Measurements from ENCODE around the gene ANO2.

The ANO2 gene

GRCh38 chr12:5803532-5803931 lies 141.5 kb downstream of the ANO2 start:
- no peak overlapping the region for H3K4me3 ChIP-seq (ENCODE audit: insufficient read depth in 1 of 2, low read depth in 1 of 2, low read length in 2 of 2)
- 71% methylated on average over 7 of the region's 7 CpGs for WGBS

GRCh38 chr12:5798242-5799015 lies 146.6 kb downstream of the ANO2 start:
- Histone ChIP-seq H2BK5ac (ENCODE audit: low read depth, low read length, poor library complexity, severe bottlenecking) (no peak overlapping the region), H2BK12ac (ENCODE audit: low read length in 2 of 2) (no peak overlapping the region), H4K91ac (ENCODE audit: low read length) (no peak overlapping the region), H3K9me3 (ENCODE audit: control insufficient read depth, low read length) (no peaks in the 10 kb centered on the region), H3K27me3 (ENCODE audit: control insufficient read depth in 1 of 2, insufficient read depth in 1 of 2, low read length in 2 of 2) (peaks cover 34 to 47% of the 10 kb centered on the region in 2 experiments), H3K9ac (ENCODE audit: low read length) (no peak overlapping the region), H2AFZ (ENCODE audit: low read depth, low read length) (no peak overlapping the region), H2BK120ac (ENCODE audit: low read depth, low read length) (no peak overlapping the region), H3K18ac (ENCODE audit: low read depth in 1 of 2, low read length in 2 of 2) (no peak overlapping the region), H2BK15ac (ENCODE audit: low read depth, poor library complexity, severe bottlenecking) (no peak overlapping the region), H3K27ac (ENCODE audit: low read length, poor library complexity, severe bottlenecking) (no peak overlapping the region), H3K4ac (ENCODE audit: low read depth in 1 of 2, low read length in 2 of 2) (no peak overlapping the region), H4K8ac (ENCODE audit: low read length) (no peak overlapping the region), H2AK5ac (ENCODE audit: low read length, severe bottlenecking) (no peak overlapping the region), H3K23ac (ENCODE audit: low read length in 2 of 2) (no peak overlapping the region), H3K14ac (ENCODE audit: low read length in 2 of 2) (no peak overlapping the region), H3K4me2 (ENCODE audit: low read length, poor library complexity, severe bottlenecking) (no peak overlapping the region), H3K79me1 (replicated peaks; ENCODE audit: low read length, poor library complexity, severe bottlenecking) (no peaks in the 10 kb centered on the region), H3K36me3 (ENCODE audit: control insufficient read depth in 1 of 2, insufficient read depth in 2 of 2, low read depth in 1 of 2, low read length in 2 of 2) (no peaks in the 10 kb centered on the region), H3K4me1 (ENCODE audit: control insufficient read depth, insufficient read depth, low read depth, low read length) (no peaks in the 10 kb centered on the region), H3K4me3 (ENCODE audit: insufficient read depth in 1 of 2, low read depth in 1 of 2, low read length in 2 of 2) (no peak overlapping the region)
- no peak for DNase-seq
- WGBS = 86% methylated on average over 12 of the region's 12 CpGs

More at GRCh38 chr12:5803532-5803931, 141.5 kb downstream of the ANO2 start:
- Histone ChIP-seq H3K14ac (ENCODE audit: low read length in 2 of 2) (no peak overlapping the region), H2AK5ac (ENCODE audit: low read length, severe bottlenecking) (no peak overlapping the region), H3K18ac (ENCODE audit: low read depth in 1 of 2, low read length in 2 of 2) (no peak overlapping the region), H4K91ac (ENCODE audit: low read length) (peak overlapping the region; percentile 29), H3K79me1 (replicated peaks; ENCODE audit: low read length, poor library complexity, severe bottlenecking) (no peaks in the 10 kb centered on the region), H3K4ac (ENCODE audit: low read depth in 1 of 2, low read length in 2 of 2) (no peak overlapping the region), H3K27me3 (ENCODE audit: control insufficient read depth in 1 of 2, insufficient read depth in 1 of 2, low read length in 2 of 2) (peaks cover 25 to 64% of the 10 kb centered on the region in 2 experiments), H3K36me3 (ENCODE audit: control insufficient read depth in 1 of 2, insufficient read depth in 2 of 2, low read depth in 1 of 2, low read length in 2 of 2) (no peaks in the 10 kb centered on the region), H3K9ac (ENCODE audit: low read length) (no peak overlapping the region), H2BK15ac (ENCODE audit: low read depth, poor library complexity, severe bottlenecking) (no peak overlapping the region), H2BK5ac (ENCODE audit: low read depth, low read length, poor library complexity, severe bottlenecking) (no peak overlapping the region), H3K4me2 (ENCODE audit: low read length, poor library complexity, severe bottlenecking) (no peak overlapping the region), H2BK120ac (ENCODE audit: low read depth, low read length) (no peak overlapping the region), H3K27ac (ENCODE audit: low read length, poor library complexity, severe bottlenecking) (no peak overlapping the region), H3K9me3 (ENCODE audit: control insufficient read depth, low read length) (no peaks in the 10 kb centered on the region), H3K23ac (ENCODE audit: low read length in 2 of 2) (no peak overlapping the region), H3K4me1 (ENCODE audit: control insufficient read depth, insufficient read depth, low read depth, low read length) (peaks cover 2% of the 10 kb centered on the region), H2BK12ac (ENCODE audit: low read length in 2 of 2) (no peak overlapping the region), H4K8ac (ENCODE audit: low read length) (no peak overlapping the region), H2AFZ (ENCODE audit: low read depth, low read length) (no peak overlapping the region)
- DNase-seq = no peak

DNA sequence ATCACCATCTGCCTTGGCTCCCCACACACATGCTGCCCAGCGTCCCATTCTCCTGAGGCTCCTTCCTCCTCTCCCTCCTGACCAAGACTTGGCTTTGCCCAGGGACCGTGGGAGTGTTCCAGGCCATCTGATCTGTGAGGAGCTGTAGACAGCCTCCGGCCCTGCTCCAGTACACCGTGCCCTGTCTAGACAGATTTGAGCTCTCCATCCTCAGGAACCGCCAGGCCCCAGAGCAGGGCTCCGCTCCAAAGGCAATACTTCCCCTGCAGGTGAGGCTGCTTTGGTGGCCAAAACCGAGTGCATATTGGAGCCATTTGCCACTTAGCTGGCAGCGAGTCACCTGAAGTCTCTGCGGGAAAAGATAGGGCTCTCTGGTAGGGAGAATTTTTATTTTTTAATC lies 147.4 kb downstream of the ANO2 start:
- Histone ChIP-seq H3K4me3 (ENCODE audit: insufficient read depth in 1 of 2, low read depth in 1 of 2, low read length in 2 of 2) (no peak overlapping the region), H2BK12ac (ENCODE audit: low read length in 2 of 2) (no peak overlapping the region), H4K91ac (ENCODE audit: low read length) (no peak overlapping the region), H3K27me3 (ENCODE audit: control insufficient read depth in 1 of 2, insufficient read depth in 1 of 2, low read length in 2 of 2) (peaks cover 32 to 44% of the 10 kb centered on the region in 2 experiments), H3K14ac (ENCODE audit: low read length in 2 of 2) (no peak overlapping the region), H2AK5ac (ENCODE audit: low read length, severe bottlenecking) (no peak overlapping the region), H3K4me2 (ENCODE audit: low read length, poor library complexity, severe bottlenecking) (no peak overlapping the region), H3K23ac (ENCODE audit: low read length in 2 of 2) (no peak overlapping the region), H2AFZ (ENCODE audit: low read depth, low read length) (no peak overlapping the region), H3K4me1 (ENCODE audit: control insufficient read depth, insufficient read depth, low read depth, low read length) (no peaks in the 10 kb centered on the region), H3K9me3 (ENCODE audit: control insufficient read depth, low read length) (no peaks in the 10 kb centered on the region), H3K27ac (ENCODE audit: low read length, poor library complexity, severe bottlenecking) (no peak overlapping the region), H3K79me1 (replicated peaks; ENCODE audit: low read length, poor library complexity, severe bottlenecking) (no peaks in the 10 kb centered on the region), H2BK15ac (ENCODE audit: low read depth, poor library complexity, severe bottlenecking) (no peak overlapping the region), H4K8ac (ENCODE audit: low read length) (no peak overlapping the region), H2BK120ac (ENCODE audit: low read depth, low read length) (no peak overlapping the region), H3K9ac (ENCODE audit: low read length) (no peak overlapping the region), H3K36me3 (ENCODE audit: control insufficient read depth in 1 of 2, insufficient read depth in 2 of 2, low read depth in 1 of 2, low read length in 2 of 2) (no peaks in the 10 kb centered on the region), H2BK5ac (ENCODE audit: low read depth, low read length, poor library complexity, severe bottlenecking) (no peak overlapping the region), H3K18ac (ENCODE audit: low read depth in 1 of 2, low read length in 2 of 2) (no peak overlapping the region), H3K4ac (ENCODE audit: low read depth in 1 of 2, low read length in 2 of 2) (no peak overlapping the region)
- no peak for DNase-seq
- 82% methylated on average over 9 of the region's 9 CpGs for WGBS

GRCh38 chr12:5796959-5797225 lies 148.2 kb downstream of the ANO2 start:
- Histone ChIP-seq H3K4me2 (ENCODE audit: low read length, poor library complexity, severe bottlenecking) (no peak overlapping the region), H4K8ac (ENCODE audit: low read length) (no peak overlapping the region), H3K4ac (ENCODE audit: low read depth in 1 of 2, low read length in 2 of 2) (no peak overlapping the region), H3K4me1 (ENCODE audit: control insufficient read depth, insufficient read depth, low read depth, low read length) (no peaks in the 10 kb centered on the region), H3K23ac (ENCODE audit: low read length in 2 of 2) (no peak overlapping the region), H3K27ac (ENCODE audit: low read length, poor library complexity, severe bottlenecking) (no peak overlapping the region), H3K27me3 (ENCODE audit: control insufficient read depth in 1 of 2, insufficient read depth in 1 of 2, low read length in 2 of 2) (peaks cover 25 to 46% of the 10 kb centered on the region in 2 experiments), H4K91ac (ENCODE audit: low read length) (no peak overlapping the region), H2BK12ac (ENCODE audit: low read length in 2 of 2) (no peak overlapping the region), H2AFZ (ENCODE audit: low read depth, low read length) (no peak overlapping the region), H3K14ac (ENCODE audit: low read length in 2 of 2) (no peak overlapping the region), H3K9ac (ENCODE audit: low read length) (no peak overlapping the region), H3K18ac (ENCODE audit: low read depth in 1 of 2, low read length in 2 of 2) (no peak overlapping the region), H3K9me3 (ENCODE audit: control insufficient read depth, low read length) (no peaks in the 10 kb centered on the region), H2AK5ac (ENCODE audit: low read length, severe bottlenecking) (no peak overlapping the region), H3K4me3 (ENCODE audit: insufficient read depth in 1 of 2, low read depth in 1 of 2, low read length in 2 of 2) (no peak overlapping the region), H2BK120ac (ENCODE audit: low read depth, low read length) (no peak overlapping the region), H3K36me3 (ENCODE audit: control insufficient read depth in 1 of 2, insufficient read depth in 2 of 2, low read depth in 1 of 2, low read length in 2 of 2) (no peaks in the 10 kb centered on the region), H3K79me1 (replicated peaks; ENCODE audit: low read length, poor library complexity, severe bottlenecking) (no peaks in the 10 kb centered on the region), H2BK5ac (ENCODE audit: low read depth, low read length, poor library complexity, severe bottlenecking) (no peak overlapping the region), H2BK15ac (ENCODE audit: low read depth, poor library complexity, severe bottlenecking) (no peak overlapping the region)
- DNase-seq = no peak
- WGBS = 78% methylated on average over 8 of the region's 8 CpGs

Data from mesenchymal stem cell (in vitro differentiated cells and primary cell).